SU-DHL-6 (cell line): ENCODE results near the gene FAM110A.

ENCODE experiments used
- H2AFZ ChIP-seq: fragments of 200-600 bp; sonication (generic); 2 replicates; pipeline ENCODE4 v1.6.1; 2014; ENCODE audit warnings: low read depth, mild to moderate bottlenecking, moderate library complexity, mixed read lengths, antibody characterized with exemption, low read length; ENCODE audit not compliant: severe bottlenecking
- H3F3A ChIP-seq: fragments of 200-600 bp; shearing (Covaris generic); 2 replicates; pipeline ENCODE4 v1.6.0; 2016; ENCODE audit warnings: antibody characterized with exemption, mild to moderate bottlenecking; ENCODE audit not compliant: insufficient read depth
- H3K27ac ChIP-seq: fragments of 200-600 bp; sonication (generic); 2 replicates; pipeline ENCODE4 v1.5.1; 2016; ENCODE audit warnings: low read depth, mild to moderate bottlenecking, low read length, moderate library complexity, mixed read lengths
- H3K27me3 ChIP-seq: fragments of 200-600 bp; sonication (generic), shearing (Covaris generic); 2 replicates; pipeline ENCODE4 v1.6.0; 2014; ENCODE audit warnings: mild to moderate bottlenecking, low read length
- H3K36me3 ChIP-seq: fragments of 200-600 bp; sonication (generic); 2 replicates; pipeline ENCODE4 v1.6.1; 2014; ENCODE audit warnings: mild to moderate bottlenecking, low read length, mixed read lengths
- H3K4me2 ChIP-seq: fragments of 300-600, 200-600 bp; shearing (Covaris generic), sonication (generic); 2 replicates; pipeline ENCODE4 v1.6.0; 2014; ENCODE audit warnings: low read length, low read depth, mild to moderate bottlenecking; ENCODE audit not compliant: poor library complexity, severe bottlenecking
- H3K4me3 ChIP-seq: fragments of 200-600 bp; sonication (generic); 2 replicates; pipeline ENCODE4 v1.5.1; 2014; ENCODE audit warnings: antibody characterized with exemption, low read length, mild to moderate bottlenecking, mixed read lengths; ENCODE audit not compliant: insufficient read depth, poor library complexity, severe bottlenecking
- H3K79me2 ChIP-seq: fragments of 200-600 bp; sonication (generic); 2 replicates; pipeline ENCODE4 v1.6.1; 2014; ENCODE audit warnings: mild to moderate bottlenecking, low read length, moderate library complexity; ENCODE audit not compliant: insufficient read depth
- H3K9ac ChIP-seq: fragments of 200-600 bp; sonication (generic); 2 replicates; pipeline ENCODE4 v1.7.0; 2014; ENCODE audit warnings: mild to moderate bottlenecking, low read length
- H3K9me2 ChIP-seq: fragments of 200-600 bp; sonication (generic); replicated peaks from 2 replicates; pipeline ENCODE4 v1.6.1; 2014; ENCODE audit warnings: low read length; ENCODE audit not compliant: insufficient read depth
- H3K9me3 ChIP-seq: fragments of 200-600 bp; sonication (generic); 2 replicates; pipeline ENCODE4 v1.6.1; 2014; ENCODE audit warnings: low read length, mixed read lengths; ENCODE audit not compliant: insufficient read depth
- H4K20me1 ChIP-seq: fragments of 200-600 bp; sonication (generic); 2 replicates; pipeline ENCODE4 v1.6.1; 2014; ENCODE audit warnings: low read depth, mild to moderate bottlenecking, antibody characterized with exemption, low read length, moderate library complexity, mixed read lengths
- CTCF ChIP-seq: fragments of 200-600 bp; sonication (generic); IDR thresholded peaks from one replicate; pipeline ENCODE4 v1.5.1; 2017; ENCODE audit warnings: antibody characterized with exemption, mild to moderate bottlenecking, low read length, moderate library complexity; ENCODE audit not compliant: insufficient read depth, poor library complexity, severe bottlenecking
- EZH2phosphoT487 ChIP-seq: fragments of 200-600 bp; sonication (generic), shearing (Covaris generic); conservative IDR thresholded peaks from 2 replicates; pipeline ENCODE4 v1.6.1; 2018; ENCODE audit warnings: mild to moderate bottlenecking, antibody characterized with exemption, low read length, moderate library complexity, mixed read lengths

The FAM110A gene

GRCh38 chr20:841568-842546, 8.3 kb downstream of the FAM110A start:
- H3K27me3 ChIP-seq: no peaks in the 10 kb centered on the region
- H2AFZ ChIP-seq: no peak overlapping the region
- no peak overlapping the region for H3K4me3 ChIP-seq
- H3K36me3 ChIP-seq: no peaks in the 10 kb centered on the region
- no peaks in the 10 kb centered on the region for H3K79me2 ChIP-seq
- no peak overlapping the region for H3K27ac ChIP-seq
- no peaks in the 10 kb centered on the region for H4K20me1 ChIP-seq
- H3K4me2 ChIP-seq: no peak overlapping the region
- H3F3A ChIP-seq: no peaks in the 10 kb centered on the region
- TF ChIP-seq EZH2phosphoT487: no peak
- TF ChIP-seq CTCF: no peak
- no peak overlapping the region for H3K9ac ChIP-seq
- no peaks in the 10 kb centered on the region for H3K9me2 ChIP-seq
- H3K9me3 ChIP-seq: no peaks in the 10 kb centered on the region

GRCh38 chr20:842547-842940, 9.0 kb downstream of the FAM110A start:
- H3K9ac ChIP-seq: no peak overlapping the region

GRCh38 chr20:843912-844311, 10.4 kb downstream of the FAM110A start:
- TF ChIP-seq CTCF (no peak), EZH2phosphoT487 (no peak)
- no peak overlapping the region for H2AFZ ChIP-seq
- no peak overlapping the region for H3K4me2 ChIP-seq
- H3K27ac ChIP-seq: no peak overlapping the region
- no peaks in the 10 kb centered on the region for H3K9me3 ChIP-seq
- H3F3A ChIP-seq: no peaks in the 10 kb centered on the region
- H3K79me2 ChIP-seq: no peaks in the 10 kb centered on the region
- no peaks in the 10 kb centered on the region for H4K20me1 ChIP-seq
- no peaks in the 10 kb centered on the region for H3K36me3 ChIP-seq
- H3K9me2 ChIP-seq: no peaks in the 10 kb centered on the region
- H3K27me3 ChIP-seq: no peaks in the 10 kb centered on the region
- H3K9ac ChIP-seq: no peak overlapping the region
- no peak overlapping the region for H3K4me3 ChIP-seq

More at GRCh38 chr20:842547-842940, 9.0 kb downstream of the FAM110A start:
- H3K4me3 ChIP-seq: no peak overlapping the region
- H3K36me3 ChIP-seq: no peaks in the 10 kb centered on the region
- no peaks in the 10 kb centered on the region for H4K20me1 ChIP-seq
- no peak overlapping the region for H3K27ac ChIP-seq
- no peak overlapping the region for H3K4me2 ChIP-seq
- H3K27me3 ChIP-seq: no peaks in the 10 kb centered on the region
- H3K9me3 ChIP-seq: no peaks in the 10 kb centered on the region
- no peaks in the 10 kb centered on the region for H3K9me2 ChIP-seq
- no peaks in the 10 kb centered on the region for H3F3A ChIP-seq
- no peak for TF ChIP-seq CTCF
- TF ChIP-seq EZH2phosphoT487: no peak
- no peaks in the 10 kb centered on the region for H3K79me2 ChIP-seq
- no peak overlapping the region for H2AFZ ChIP-seq
